Suppressor macrophage treated with lipopolysaccharide for 4 hours (primary cell): Measurements from ENCODE around the gene TICRR.
"Not testable (repeated sequence)": the region's sequence is repeated elsewhere in the genome, so short reads cannot be mapped to it uniquely, and the experiment has no call there.

Experiments used
- DNase-seq: peaks from one replicate; pipeline ENCODE4 v3.0.0-alpha.2; 2020

Gene TICRR, protein sequence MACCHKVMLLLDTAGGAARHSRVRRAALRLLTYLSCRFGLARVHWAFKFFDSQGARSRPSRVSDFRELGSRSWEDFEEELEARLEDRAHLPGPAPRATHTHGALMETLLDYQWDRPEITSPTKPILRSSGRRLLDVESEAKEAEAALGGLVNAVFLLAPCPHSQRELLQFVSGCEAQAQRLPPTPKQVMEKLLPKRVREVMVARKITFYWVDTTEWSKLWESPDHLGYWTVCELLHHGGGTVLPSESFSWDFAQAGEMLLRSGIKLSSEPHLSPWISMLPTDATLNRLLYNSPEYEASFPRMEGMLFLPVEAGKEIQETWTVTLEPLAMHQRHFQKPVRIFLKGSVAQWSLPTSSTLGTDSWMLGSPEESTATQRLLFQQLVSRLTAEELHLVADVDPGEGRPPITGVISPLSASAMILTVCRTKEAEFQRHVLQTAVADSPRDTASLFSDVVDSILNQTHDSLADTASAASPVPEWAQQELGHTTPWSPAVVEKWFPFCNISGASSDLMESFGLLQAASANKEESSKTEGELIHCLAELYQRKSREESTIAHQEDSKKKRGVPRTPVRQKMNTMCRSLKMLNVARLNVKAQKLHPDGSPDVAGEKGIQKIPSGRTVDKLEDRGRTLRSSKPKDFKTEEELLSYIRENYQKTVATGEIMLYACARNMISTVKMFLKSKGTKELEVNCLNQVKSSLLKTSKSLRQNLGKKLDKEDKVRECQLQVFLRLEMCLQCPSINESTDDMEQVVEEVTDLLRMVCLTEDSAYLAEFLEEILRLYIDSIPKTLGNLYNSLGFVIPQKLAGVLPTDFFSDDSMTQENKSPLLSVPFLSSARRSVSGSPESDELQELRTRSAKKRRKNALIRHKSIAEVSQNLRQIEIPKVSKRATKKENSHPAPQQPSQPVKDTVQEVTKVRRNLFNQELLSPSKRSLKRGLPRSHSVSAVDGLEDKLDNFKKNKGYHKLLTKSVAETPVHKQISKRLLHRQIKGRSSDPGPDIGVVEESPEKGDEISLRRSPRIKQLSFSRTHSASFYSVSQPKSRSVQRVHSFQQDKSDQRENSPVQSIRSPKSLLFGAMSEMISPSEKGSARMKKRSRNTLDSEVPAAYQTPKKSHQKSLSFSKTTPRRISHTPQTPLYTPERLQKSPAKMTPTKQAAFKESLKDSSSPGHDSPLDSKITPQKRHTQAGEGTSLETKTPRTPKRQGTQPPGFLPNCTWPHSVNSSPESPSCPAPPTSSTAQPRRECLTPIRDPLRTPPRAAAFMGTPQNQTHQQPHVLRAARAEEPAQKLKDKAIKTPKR (N-terminal part only)

DNA sequence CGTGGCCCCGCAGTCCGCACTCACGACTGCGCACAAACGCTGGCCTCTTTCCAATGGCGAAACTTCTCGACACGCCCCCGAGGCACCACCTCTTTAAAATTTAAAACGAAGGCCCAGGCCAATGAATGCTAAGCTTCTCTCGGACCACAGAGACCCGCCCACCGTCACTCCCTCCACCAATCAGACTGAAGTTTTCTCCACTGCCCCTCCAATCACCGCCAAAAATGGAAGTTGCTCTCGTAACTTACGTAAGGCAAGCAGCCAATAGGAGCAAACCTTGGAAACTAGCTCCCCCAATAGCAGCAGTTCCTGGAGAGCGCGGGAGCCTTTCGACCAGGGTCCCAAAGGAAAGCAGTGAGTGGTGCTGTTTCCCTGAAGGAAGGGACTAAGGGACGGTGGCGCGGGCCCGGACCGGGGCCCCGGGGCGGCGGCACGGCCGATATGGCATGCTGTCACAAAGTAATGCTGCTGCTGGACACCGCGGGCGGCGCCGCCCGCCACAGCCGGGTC is at the start of gene TICRR:
TSS of gene TICRR (plus strand) at position 324 of the 510 bp plus-strand sequence. CDS start at position 442, 118 bp downstream.
- peak; percentile 99 for DNase-seq

DNA sequence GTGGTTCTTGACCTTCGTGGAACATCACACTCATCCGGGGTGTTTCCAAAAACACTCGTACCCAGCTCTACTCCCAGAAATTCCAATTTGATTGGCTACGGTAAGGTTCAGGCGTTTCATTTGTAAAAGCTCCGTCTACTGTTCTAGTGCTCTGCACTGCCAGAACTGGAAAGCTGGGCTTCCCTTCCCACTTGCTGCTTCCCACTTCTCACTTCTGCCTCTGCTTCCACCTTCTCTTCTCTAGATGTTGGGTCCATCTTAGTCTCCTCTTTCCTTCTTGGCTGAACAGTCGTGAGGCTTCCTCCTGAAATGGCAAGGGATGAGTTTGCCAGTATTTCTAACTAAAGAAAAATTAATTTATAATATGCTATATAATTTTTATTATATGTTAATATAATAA is 49.1 kb upstream of the TICRR start:
- DNase-seq = no peak

DNA sequence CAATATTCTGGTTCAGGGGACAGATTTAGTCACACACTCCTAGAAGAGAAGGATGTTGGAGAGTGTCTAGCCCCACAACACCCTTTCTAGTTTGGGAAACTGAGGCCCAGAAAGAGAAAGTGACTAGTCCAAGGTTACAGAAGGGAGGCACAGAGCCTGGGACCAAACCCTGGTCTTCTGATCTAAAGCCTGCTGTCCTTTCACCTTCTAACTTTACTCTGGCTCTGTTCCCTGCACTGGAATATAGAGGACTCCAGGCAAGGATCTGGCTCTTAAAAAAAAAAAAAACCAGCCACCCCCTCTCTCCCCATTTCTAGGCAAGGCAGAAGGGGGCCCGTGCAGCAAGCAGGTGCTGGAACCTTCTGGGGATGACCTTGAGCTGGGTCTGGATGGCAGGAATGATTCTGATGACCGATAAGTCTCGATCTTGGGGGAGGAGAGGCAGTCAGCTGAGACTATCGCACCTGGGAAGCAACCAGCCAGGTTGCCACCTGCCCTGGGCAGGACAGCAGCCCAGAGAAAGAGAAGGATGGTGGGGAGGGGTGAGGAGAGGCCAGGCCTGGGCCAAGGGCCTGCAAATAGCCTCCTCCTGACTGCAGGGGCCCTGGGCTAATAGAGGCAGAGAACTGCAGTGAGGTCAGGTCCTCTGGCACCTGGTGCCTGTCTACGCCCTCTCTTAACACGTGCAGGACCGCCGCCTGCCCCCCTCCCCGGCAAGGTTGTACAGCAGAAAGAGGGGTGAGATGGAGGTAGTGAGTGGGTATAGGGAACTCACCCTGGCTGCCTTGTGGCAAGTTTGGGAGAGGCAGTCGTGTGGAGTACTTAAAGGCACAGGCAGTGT is 48.4 kb upstream of the TICRR start:
- DNase-seq = no peak

DNA sequence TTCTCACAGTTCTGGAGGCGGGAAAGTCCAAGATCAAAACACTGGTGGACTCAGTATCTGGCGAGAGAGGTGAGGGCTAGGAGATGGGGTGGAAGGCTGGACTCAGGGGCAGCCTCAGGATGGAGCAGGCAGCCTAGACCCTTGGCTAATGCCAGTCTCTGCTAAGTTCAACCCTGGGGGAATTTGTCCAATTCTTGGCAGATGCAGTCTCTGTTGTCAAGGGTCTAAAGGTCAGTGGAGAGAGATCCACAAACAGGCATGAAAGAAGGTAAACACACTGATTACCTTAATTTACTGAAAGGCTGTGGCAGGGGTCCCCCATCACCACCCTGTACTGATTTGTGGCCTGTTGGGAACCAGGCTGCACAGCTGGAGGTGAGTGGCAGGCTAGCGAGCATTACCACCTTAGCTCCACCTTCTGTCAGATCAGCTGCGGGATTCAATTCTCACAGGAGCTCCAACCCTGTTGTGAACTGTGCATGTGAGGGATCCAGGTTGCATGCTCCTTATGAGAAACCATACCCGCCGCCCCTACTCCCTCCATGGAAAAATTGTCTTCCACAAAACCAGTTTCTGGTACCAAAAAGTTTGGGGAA is 46.4 kb upstream of the TICRR start:
- DNase-seq = no peak

DNA sequence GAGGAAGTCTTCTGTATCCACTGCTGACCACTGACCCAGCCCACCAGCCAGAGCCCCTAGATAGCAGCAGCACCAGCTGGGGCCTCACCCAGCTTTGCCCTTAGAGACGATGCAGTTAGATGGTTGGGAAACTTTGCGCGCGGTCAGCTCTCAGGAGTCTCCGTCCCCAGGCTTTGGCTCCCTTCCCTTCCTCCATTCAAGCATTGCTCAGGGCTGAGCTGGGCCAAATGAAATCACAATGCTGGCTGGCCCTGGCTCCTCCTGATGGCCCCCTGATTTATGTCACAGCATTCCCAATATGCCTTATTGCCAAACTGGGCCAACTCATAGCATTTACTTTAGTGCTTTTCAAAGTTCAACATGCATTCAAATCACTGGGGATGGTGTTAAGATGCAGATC is 44.3 kb upstream of the TICRR start:
- DNase-seq = no peak

DNA sequence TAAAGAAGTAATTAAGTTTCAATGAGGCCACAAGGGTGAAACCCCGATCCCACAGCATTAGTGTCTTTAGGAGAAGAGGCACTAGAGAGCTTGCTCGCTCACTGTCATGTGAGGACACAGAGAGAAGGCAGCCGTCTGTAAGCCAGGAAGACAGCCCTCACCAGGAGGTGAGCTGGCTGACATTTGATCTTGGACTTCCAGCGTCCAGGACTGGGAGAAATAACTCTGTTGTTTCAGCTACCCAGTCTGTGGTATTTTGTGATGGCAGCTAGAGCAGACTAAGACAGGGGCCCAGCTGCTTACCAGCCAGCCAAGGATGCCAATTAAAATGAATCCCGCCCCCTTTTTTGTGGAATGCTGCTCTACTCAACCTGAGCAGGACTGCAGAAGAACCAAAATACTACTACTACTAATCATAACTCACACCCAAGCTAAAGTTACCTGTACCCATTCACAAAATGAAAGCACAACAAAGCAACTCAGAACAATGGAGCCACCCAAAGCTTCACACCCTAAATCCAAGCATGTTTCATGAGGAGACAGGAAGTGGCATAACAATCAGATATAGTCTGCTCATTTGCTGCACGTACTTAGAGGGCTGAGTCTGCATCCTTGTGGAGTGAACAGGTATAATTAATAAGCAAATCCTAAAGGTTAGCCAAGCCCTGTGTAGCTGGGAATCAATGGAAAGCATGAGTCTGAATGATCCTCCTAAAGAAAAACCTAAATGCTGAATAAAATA is 43.3 kb upstream of the TICRR start:
- DNase-seq = no peak

DNA sequence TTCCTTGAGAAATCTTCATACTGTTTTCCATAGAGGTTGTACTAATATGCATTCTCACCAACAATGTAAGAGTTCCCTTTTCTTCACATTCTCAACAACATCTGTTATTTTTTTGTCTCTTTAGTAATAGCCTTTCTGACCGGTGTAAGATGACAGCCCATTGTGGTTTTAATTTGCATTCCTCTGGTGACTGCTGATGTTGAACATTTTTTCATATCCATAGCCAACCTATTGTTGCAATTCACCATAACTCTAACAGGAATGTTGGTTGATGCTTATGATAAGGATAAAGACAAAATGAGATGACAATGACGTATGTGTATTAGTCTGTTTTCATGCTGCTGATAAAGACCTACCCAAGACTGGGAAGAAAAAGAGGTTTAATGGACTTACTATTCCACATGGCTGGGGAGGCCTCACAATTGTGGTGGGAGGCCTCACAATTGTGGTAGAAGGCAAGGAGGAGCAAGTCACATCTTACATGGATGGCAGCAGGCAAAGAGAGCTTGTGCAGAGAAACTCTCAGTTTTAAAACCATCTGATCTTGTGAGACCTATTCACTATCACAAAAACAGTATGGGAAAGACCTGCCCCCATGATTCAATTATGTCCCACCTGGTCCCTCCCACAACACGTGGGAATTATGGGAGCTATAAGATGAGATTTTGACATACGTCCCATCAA is 41.3 kb upstream of the TICRR start:
- no peak for DNase-seq

DNA sequence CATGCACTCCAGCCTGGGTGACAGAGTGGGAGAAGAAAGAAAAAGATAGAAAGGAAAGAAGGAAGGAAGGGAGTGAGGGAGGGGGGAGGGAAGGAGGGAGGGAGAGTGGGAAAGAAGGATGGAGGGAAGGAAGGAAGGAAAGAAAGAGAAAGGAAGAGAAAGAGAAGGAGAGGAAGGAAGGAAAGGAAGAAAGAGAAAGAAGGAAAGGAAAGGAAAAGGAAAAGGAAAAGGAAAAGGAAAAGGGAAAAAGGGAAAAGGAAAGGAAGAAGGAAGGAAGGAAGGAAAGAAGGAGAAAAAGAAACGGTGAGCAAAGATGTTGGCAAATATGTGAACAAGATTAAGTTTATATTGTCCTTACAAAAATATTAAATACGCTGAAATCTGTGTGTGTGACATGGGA is 36.2 kb upstream of the TICRR start:
- no peak for DNase-seq

DNA sequence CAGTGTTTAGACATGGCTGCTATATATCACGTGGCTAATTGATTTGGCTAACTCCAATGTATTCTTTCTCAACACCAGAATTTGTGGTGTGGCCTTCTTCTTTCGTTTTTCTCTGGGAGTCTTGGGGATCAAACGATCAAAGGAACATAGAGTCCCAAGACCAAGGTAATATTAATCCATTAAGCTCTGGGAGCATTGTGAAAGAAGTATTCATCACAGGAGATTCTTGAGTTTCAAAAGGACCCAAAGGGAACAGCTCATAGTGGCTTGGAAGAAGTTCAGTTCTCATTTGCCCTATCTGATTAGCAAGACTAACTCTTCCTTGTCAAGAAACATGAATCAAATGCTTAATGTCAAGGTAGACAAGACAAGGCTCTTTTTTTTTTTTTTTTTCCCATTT is 32.9 kb upstream of the TICRR start:
- DNase-seq = no peak

DNA sequence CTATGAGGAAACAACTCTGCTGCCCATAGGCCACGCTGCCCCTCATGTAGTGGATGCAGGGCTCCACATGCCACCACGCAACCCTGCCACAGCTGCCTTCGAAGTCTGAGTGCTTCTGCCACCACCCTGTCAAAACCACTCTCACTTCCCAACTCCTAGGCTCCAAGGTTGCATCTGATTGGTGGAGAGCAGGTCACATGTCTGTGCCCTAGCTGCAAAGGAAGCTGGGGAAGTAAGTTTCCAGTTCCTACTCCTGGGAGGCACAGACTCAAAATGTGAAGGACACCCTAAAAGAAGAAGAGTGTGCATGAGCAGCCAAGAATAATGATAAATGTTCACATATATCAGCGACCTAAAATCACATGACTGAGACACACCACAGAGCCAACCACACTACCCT is 31.9 kb upstream of the TICRR start:
- no peak for DNase-seq

DNA sequence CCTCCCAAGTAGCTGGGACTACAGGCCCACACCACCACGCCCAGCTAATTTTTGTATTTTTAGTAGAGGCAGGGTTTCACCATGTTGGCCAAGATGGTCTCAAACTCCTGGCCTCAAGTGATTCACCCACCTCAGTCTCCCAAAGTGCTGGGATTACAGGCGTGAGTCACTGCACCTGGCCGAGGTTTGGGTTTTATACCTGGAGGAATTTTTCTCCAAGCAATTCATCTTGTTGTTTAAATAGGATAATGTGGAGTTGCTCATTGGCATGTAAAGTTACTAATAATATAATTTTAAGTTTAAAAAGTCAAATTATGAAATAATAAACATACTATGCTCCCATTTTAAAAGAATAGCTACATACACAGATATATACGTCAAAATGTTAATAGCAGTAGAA is 26.1 kb upstream of the TICRR start:
- not testable (repeated sequence) for DNase-seq

DNA sequence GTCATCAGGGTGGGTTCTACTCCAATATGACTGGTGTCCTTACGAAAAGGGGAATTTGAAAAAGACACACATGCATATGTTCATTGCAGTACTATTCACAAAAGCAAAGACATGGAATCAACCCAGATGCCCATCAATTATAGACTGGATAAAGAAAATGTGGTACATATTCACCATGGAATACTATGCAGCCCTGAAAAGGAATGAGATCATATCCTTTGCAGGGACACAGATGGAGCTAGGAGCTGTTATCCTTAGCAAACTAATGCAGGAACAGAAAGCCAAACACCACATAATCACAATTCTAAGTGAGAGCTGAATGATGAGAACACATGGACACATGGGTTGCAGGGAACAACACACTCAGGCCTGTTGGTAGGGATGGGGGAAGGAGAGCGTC is 24.8 kb upstream of the TICRR start:
- DNase-seq = no peak

DNA sequence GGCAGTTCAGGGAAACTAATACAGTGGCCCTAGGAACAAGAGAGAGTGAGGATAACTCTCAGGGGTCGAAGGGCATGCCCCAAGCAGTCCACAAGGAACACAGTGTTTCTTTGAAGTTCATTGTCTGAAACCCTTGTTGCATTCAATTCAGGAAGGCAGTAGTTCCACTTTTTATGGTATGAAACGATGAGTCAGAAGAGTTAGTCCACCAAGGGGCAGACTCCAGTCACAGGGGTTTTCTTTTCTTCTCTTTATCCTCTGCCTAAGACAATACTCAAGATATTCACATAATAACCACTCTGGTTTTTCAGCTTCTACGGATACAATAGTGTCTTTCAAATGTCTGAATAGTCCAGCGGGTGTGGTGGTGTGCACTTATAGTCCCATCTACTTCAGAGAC is 23.7 kb upstream of the TICRR start:
- peak; percentile 66 for DNase-seq

DNA sequence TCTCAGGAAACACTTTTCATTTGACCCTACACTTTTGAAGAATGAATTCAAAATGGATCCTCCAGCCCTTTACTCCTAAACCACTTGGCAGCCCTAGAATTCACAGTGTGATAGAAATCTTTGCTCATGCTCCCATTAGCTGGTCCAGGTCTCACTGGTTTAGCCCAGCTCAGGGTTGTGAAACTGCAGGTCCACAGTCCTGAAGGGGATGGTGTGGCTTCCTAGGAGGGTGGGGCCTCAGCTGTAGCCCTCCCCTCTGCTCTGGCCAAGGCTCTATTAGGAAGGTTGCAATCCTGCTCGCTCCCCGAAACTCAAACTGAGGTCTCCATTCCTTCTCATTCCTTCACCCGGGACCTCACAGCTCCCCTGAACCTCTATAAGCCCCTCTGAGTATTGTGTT is 21.6 kb upstream of the TICRR start:
- DNase-seq = no peak

DNA sequence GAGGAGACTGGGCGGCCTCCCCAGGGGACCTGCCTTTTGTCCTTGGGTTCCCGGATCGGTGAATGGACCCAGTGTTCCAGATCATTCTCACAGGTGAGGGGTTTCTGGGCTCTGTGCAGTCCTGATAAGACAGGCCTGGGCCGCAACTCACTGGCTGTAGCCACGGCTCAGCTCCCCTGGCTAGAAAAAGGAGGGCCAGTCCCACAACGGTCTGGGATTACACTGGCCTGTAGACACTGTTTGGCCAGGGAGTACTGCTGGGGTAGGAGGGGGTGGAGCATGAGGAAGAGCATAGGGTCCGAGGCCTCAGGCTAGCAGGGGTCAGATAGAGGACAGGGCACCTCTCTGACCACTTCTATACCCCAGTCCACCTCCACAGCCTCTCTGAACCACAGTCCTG is 21.0 kb upstream of the TICRR start:
- DNase-seq = no peak

DNA sequence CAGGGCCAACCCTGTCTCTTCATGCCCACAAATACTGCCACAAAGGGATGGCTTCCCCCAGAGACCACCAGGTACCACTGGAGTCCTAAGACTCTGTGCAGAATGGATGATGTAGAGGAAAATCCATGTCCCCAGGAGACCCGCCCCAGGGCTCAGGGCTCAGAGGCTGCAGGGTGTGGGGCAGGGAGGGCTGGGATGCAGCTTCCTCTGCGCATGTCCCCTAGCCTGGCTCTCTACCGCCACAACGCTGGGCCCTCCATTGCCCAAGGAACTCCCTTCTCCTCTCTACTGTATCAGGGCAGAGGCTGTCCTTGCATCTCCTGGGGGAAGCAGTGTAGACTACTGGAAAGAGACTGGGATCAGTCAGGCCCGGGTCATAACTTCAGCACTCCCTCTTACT is 19.5 kb upstream of the TICRR start:
- no peak for DNase-seq

DNA sequence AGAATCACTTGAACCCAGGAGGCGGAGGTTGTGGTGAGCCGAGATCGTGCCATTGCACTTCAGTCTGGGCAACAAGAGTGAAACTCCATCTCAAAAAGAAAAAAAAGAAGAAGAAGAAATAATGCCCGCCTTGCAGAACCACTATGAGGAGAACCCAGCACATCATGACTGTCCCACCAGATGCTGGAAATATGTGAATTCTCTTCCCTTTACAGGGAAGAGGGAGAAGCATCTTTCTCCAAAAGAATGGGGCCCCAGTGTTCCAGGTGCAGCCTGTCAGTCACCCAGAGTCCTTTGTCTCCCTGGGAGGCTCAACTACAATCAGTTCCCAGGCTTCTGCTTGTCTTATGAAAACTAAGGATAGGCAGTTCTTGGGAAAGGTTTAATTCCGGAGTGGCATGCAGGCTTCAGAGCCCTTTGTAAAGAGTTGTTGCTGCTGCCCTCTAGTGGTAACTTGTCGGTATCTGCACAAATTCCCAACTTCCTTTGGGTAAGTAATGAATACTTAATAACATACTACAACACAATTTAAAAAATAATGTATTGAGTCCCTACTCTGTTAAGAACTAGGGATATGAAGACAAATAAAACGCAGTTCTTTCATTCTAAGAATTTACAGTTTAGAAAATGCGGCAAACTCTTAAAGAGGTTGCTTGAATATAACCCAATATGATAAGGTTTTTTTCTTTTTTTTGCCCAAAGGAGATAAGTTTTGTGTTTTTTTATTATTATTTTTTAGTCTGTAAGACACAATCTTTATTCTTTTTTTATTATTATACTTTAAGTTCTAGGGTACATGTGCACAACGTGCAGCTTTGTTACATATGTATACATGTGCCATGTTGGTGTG is 18.6 kb upstream of the TICRR start:
- peak; percentile 86 for DNase-seq

DNA sequence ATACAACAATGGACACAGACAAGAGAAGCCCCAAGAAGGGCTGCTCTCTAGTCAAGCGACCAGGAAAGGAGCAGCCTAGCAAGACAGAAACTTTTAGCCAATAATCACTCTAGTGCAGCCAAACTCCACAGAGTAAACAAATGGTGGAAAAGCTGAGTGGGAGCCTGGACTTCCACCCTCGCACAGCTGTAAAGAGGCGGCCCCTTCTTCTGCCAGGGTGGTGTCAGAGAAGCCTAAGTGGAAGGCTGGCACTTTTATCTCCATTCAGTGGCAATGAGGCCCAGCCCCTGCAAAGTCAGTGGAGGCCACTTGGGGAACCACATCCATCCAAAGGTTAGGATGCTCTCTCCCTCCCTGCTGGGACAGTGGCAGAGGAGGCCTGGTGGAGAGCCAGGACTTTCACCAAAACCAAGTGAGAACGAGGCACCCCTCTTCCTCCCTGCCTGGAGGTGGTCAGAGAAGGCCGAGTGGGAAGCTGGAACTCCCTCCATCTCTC is 15.5 kb upstream of the TICRR start:
- DNase-seq = no peak

DNA sequence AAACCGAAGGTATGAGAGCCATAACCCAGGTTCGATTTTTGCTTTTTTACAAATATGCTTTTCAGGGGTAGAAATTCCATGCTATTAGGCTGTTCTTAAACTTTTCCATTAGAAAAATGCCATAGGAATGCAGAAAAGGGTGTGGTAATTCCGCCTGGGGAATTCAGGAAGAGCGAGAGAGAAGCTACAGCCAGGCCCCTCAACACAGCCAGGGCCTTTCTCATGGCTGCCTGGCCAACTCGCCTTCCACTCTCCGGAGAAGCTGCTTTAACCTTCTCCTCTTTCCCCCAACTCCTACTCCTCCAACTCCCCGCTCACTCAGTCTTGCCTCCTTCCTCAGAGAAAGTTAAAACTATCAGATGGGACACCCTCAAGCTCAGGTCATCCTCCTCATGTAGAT is 9.1 kb upstream of the TICRR start:
- no peak for DNase-seq
